HepG2 (cell line): ENCODE measurements around the gene GNL3. TPM values are rescaled to one million over a fixed set of nuclear protein-coding genes. Genes with fewer than 3 reads are reported as not detected.

Experiments
- ATF1 ChIP-seq: IDR thresholded peaks from 2 replicates; pipeline ENCODE4 v1.6.1; 2016; ENCODE audit warnings: mild to moderate bottlenecking, control low read depth
- CCDC6 ChIP-seq: sonication (generic); formaldehyde crosslinking; IDR thresholded peaks from 2 replicates; pipeline ENCODE4 v1.8.1; 2022; ENCODE audit warnings: mild to moderate bottlenecking, missing genetic modification reagents, moderate library complexity
- GLMP ChIP-seq: sonication (generic); formaldehyde crosslinking; IDR thresholded peaks from 2 replicates; pipeline ENCODE4 v1.9.0; 2021; ENCODE audit warnings: missing genetic modification reagents, mild to moderate bottlenecking, borderline replicate concordance
- LCORL ChIP-seq, 2 experiments: fragments of 450-650 bp in 1 of 2; sonication (generic) in 1 of 2; formaldehyde crosslinking in 1 of 2; IDR thresholded peaks; 2 replicates each; pipeline versions ENCODE4 v1.5.0 to v1.6.1; 2017 to 2020; ENCODE audit warnings: antibody characterized with exemption in 1 of 2, missing genetic modification reagents in 1 of 2
- REST ChIP-seq, 2 experiments: IDR thresholded peaks; 2 replicates each; pipeline ENCODE4 v1.6.1; 2011 to 2012; ENCODE audit warnings: low read length in 2 of 2, borderline replicate concordance in 1 of 2, low read depth in 1 of 2, mild to moderate bottlenecking in 1 of 2, moderate library complexity in 1 of 2
- SMYD3 ChIP-seq: sonication (generic); formaldehyde crosslinking; IDR thresholded peaks from 2 replicates; pipeline ENCODE4 v1.8.1; 2023; ENCODE audit warnings: mild to moderate bottlenecking, missing genetic modification reagents
- SNAPC5 ChIP-seq: sonication (generic); formaldehyde crosslinking; IDR thresholded peaks from 2 replicates; pipeline ENCODE4 v1.8.1; 2023; ENCODE audit warnings: mild to moderate bottlenecking, missing genetic modification reagents, borderline replicate concordance
- TFAP4 ChIP-seq: sonication (generic); IDR thresholded peaks from 2 replicates; pipeline ENCODE4 v1.6.1; 2016; ENCODE audit warnings: low read depth, borderline replicate concordance
- ZBTB20 ChIP-seq: sonication (generic); formaldehyde crosslinking; IDR thresholded peaks from 2 replicates; pipeline ENCODE4 v1.8.1; 2023; ENCODE audit warnings: missing genetic modification reagents, low read depth, mild to moderate bottlenecking, borderline replicate concordance
- ZBTB42 ChIP-seq: sonication (generic); formaldehyde crosslinking; IDR thresholded peaks from 2 replicates; pipeline ENCODE4 v1.5.0; 2020; ENCODE audit warnings: mild to moderate bottlenecking, missing genetic modification reagents
- ZNF143 ChIP-seq: sonication (generic); formaldehyde crosslinking; IDR thresholded peaks from 2 replicates; pipeline ENCODE4 v1.4.0; 2020; ENCODE audit warnings: missing genetic modification reagents
- ZNF275 ChIP-seq: sonication (generic); formaldehyde crosslinking; IDR thresholded peaks from 2 replicates; pipeline ENCODE4 v1.8.0; 2022; ENCODE audit warnings: missing genetic modification reagents, mild to moderate bottlenecking, inconsistent platforms, borderline replicate concordance
- ZNF331 ChIP-seq: sonication (generic); formaldehyde crosslinking; IDR thresholded peaks from 2 replicates; pipeline ENCODE4 v1.4.0; 2020; ENCODE audit warnings: missing genetic modification reagents
- ZNF430 ChIP-seq: sonication (generic); formaldehyde crosslinking; IDR thresholded peaks from 2 replicates; pipeline ENCODE4 v1.9.0; 2021; ENCODE audit warnings: mild to moderate bottlenecking, missing genetic modification reagents
- ZNF619 ChIP-seq: sonication (generic); formaldehyde crosslinking; IDR thresholded peaks from 2 replicates; pipeline ENCODE4 v1.4.0; 2020; ENCODE audit warnings: mild to moderate bottlenecking, missing genetic modification reagents
- ZNF788 ChIP-seq: sonication (generic); formaldehyde crosslinking; IDR thresholded peaks from 2 replicates; pipeline ENCODE4 v1.5.0; 2020; ENCODE audit warnings: mild to moderate bottlenecking, missing genetic modification reagents, borderline replicate concordance
- ZNF891 ChIP-seq: sonication (generic); formaldehyde crosslinking; IDR thresholded peaks from 2 replicates; pipeline ENCODE4 v1.5.0; 2020; ENCODE audit warnings: mild to moderate bottlenecking, missing genetic modification reagents
- polyA plus RNA-seq, 8 experiments: library from polyadenylated mRNA; depleted of rRNA in 3 of 8; stranded (reverse) in 7 of 8; unstranded in 1 of 8; fragments of >200 nt; fragmentation: Illumina TruSeq in 4 of 8; extraction: Trizol in 4 of 8; gene quantifications; 2 replicates each; pipeline versions ENCODE4 v1.2.1 to v1.2.3, GENCODE V29; 2011 to 2016; ENCODE audit warnings: low read depth in 4 of 8, missing spikeins in 1 of 8, mixed read lengths in 1 of 8; ENCODE audit not compliant: insufficient read depth in 1 of 8
- total RNA-seq, 5 experiments: library from RNA; depleted of rRNA; stranded (reverse); fragments of >200 nt; fragmentation: Illumina TruSeq; extraction: Trizol; gene quantifications; 2 replicates each; pipeline ENCODE4 v1.2.3, GENCODE V29; 2016; ENCODE audit warnings: low read depth in 1 of 5
- TF ChIP-seq, protein P1 (sequence below): sonication (generic); formaldehyde crosslinking; IDR thresholded peaks from 2 replicates; pipeline ENCODE4 v1.8.0; 2022; ENCODE audit warnings: mild to moderate bottlenecking, missing genetic modification reagents, borderline replicate concordance

Gene GNL3
- total and polyA plus RNA-seq, 2 of the 13 experiments (the other 11 are each of a cell fraction or from before 2014, with no cell fraction given) = 129 to 257 TPM

DNA sequence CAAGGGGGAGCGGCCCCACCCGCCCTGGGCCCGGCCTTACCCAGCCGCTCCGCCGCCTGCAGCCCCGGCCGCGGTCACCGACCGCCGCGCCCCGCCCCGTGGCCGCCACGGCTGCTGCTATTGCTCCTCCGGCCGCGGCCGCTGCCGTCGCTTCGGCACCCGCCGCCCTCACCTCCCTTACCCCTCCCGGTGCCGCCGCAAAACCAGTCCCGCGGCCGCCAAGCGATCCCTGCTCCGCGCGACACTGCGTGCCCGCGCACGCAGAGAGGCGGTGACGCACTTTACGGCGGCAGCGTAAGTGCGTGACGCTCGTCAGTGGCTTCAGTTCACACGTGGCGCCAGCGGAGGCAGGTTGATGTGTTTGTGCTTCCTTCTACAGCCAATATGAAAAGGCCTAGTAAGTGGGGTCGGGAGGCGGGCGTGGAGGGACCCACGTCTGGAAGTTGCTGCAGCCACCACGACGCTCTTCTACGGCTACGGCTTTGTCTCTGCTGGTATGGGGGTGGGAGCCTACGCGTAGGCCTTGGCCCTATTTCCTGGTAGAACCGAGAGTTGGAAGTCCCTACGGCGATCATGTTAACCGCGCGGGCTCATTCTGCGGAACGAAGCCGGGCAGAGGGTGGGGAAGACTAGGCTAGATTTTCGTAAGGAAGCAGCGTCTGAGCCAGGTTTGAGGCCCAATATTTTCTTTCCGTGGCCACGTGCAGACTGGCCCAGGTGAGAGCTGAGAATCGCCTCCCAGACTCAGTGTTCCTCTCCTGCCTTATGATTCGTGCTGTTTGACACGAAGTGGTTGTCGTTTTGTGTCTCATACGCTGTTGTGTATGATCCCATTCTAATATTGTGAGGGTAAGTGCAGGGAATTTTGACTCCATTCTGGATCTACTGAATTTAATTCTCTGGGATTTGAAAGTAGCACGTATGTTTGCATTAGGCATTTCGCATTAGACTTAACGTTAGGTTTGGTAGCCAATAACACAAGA, at the start of gene GNL3, which contains the start of gene PBRM1 (continued):
- TF ChIP-seq ZBTB42 (CRISPR knock-in tag) = no peak; the same call in 1 of the 2 replicates
- TF ChIP-seq GLMP = no peak
- peak; percentile 38; the same call in 1 of the 2 replicates for TF ChIP-seq TFAP4
- peak; percentile 61; the same call in 1 of the 2 replicates for TF ChIP-seq ZNF788 (CRISPR knock-in tag)
- peak in 1 of 2 experiments; percentile 73; a peak in 1 of 4 replicates for TF ChIP-seq REST (IDR thresholded peaks at IDR 0.05; ENCODE audit: borderline replicate concordance in 1 of 2, low read depth in 1 of 2, low read length in 2 of 2)
- peak; percentile 68; the same call in 1 of the 2 replicates for TF ChIP-seq ZNF331 (CRISPR knock-in tag)
- peak; percentile 80; the same call in 1 of the 2 replicates for TF ChIP-seq SMYD3
- TF ChIP-seq ZNF430 (CRISPR knock-in tag) = peak; percentile 97
- peak; percentile 83; the same call in 1 of the 2 replicates for TF ChIP-seq ZNF275
- TF ChIP-seq CCDC6 (CRISPR knock-in tag) = peak; percentile 55
- TF ChIP-seq LCORL (IDR thresholded peaks at IDR 0.05) = no peak
- TF ChIP-seq LCORL (CRISPR knock-in tag; IDR thresholded peaks at IDR 0.05) = peak; percentile 53; the same call in 1 of the 2 replicates
- TF ChIP-seq, protein P1, sequence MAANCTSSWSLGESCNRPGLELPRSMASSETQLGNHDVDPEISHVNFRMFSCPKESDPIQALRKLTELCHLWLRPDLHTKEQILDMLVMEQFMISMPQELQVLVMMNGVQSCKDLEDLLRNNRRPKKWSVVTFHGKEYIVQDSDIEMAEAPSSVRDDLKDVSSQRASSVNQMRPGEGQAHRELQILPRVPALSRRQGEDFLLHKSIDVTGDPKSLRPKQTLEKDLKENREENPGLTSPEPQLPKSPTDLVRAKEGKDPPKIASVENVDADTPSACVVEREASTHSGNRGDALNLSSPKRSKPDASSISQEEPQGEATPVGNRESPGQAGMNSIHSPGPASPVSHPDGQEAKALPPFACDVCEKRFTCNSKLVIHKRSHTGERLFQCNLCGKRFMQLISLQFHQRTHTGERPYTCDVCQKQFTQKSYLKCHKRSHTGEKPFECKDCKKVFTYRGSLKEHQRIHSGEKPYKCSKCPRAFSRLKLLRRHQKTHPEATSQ (CRISPR knock-in tag) = peak; percentile 87; the same call in 1 of the 2 replicates
- TF ChIP-seq ZBTB20 (CRISPR knock-in tag) = peak; percentile 66; the same call in 1 of the 2 replicates
- TF ChIP-seq ZNF143 (CRISPR knock-in tag) = no peak
- peak; percentile 87 for TF ChIP-seq ATF1 (CRISPR knock-in tag)
- peak; percentile 96 for TF ChIP-seq ZNF619 (CRISPR knock-in tag)
- TF ChIP-seq ZNF891 (CRISPR knock-in tag) = peak; percentile 99
- peak; percentile 83; the same call in 1 of the 2 replicates for TF ChIP-seq SNAPC5
